ENCODE measurements around the gene TP53I13.

- TF ChIP-seq CTCF (IDR thresholded peaks at IDR 0.05) (no peak), POLR2A (IDR thresholded peaks at IDR 0.05) (no peak)
Observed at GRCh38 chr17:29582254-29582765, 13.8 kb downstream of the TP53I13 start.
